SK-N-MC (cell line): Measurements from ENCODE around the gene ADAM21.
"Not testable (repeated sequence)": the region's sequence is repeated elsewhere in the genome, so short reads cannot be mapped to it uniquely, and the experiment has no call there.

ENCODE experiments used
- DNase-seq: peaks from one replicate; pipeline ENCODE4 v3.0.0-alpha.2; 2011; ENCODE audit warnings: low read depth, low spot score
- H3K27ac ChIP-seq: fragments of 200-600 bp; sonication (generic); 2 replicates; pipeline ENCODE4 v1.5.1; 2016; ENCODE audit warnings: mixed run types
- H3K36me3 ChIP-seq: fragments of 200-600 bp; sonication (generic); 2 replicates; pipeline ENCODE4 v1.6.1; 2017; ENCODE audit warnings: antibody characterized with exemption, low read length, mixed read lengths; ENCODE audit not compliant: insufficient read depth
- H3K4me3 ChIP-seq: fragments of 200-600 bp; sonication (generic); 2 replicates; pipeline ENCODE4 v1.5.1; 2016
- H3K9ac ChIP-seq: fragments of 200-600 bp; sonication (generic); 2 replicates; pipeline ENCODE4 v1.8.0; 2017; ENCODE audit warnings: mixed run types, mixed read lengths; ENCODE audit not compliant: insufficient read length
- H3K9me3 ChIP-seq: fragments of 200-600 bp; sonication (generic); 2 replicates; pipeline ENCODE4 v1.6.1; 2017; ENCODE audit warnings: low read depth, mild to moderate bottlenecking, antibody characterized with exemption, low read length, moderate library complexity, mixed read lengths
- EZH2 ChIP-seq: fragments of 200-600 bp; sonication (generic); IDR thresholded peaks from one replicate; pipeline ENCODE4 v1.6.1; 2017; ENCODE audit warnings: antibody characterized with exemption
- FOXP2 ChIP-seq: optimal IDR thresholded peaks from 2 replicates; pipeline ENCODE3; 2011; ENCODE audit warnings: mild to moderate bottlenecking, moderate library complexity; ENCODE audit not compliant: insufficient read depth; ENCODE audit errors: extremely low read length, control extremely low read depth
- POLR2AphosphoS5 ChIP-seq: IDR thresholded peaks from 2 replicates; pipeline ENCODE4 v1.6.1; 2012; ENCODE audit warnings: mild to moderate bottlenecking, low read depth, low read length, borderline replicate concordance

The ADAM21 gene

DNA sequence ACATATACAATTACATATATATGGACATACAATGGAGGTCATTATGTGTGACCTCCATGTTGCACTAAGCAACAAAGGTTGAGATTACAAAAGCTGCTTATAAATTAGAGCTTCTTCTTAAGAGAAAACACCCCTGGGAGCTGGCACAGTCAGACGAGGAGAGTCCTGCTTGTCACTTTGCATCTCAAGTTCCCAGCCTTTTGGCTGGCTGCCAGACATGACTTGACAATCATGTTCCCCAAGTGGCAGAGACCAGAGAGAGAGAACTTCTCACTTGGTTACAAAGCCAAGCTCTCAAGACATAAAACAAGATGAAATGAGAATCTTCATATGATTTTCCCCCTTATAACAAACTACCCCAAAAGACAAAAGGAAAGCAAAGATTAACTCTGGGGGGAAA, 26.6 kb upstream of the ADAM21 start:
- Histone ChIP-seq H3K27ac (no peak overlapping the region), H3K36me3 (no peaks in the 10 kb centered on the region), H3K4me3 (no peak overlapping the region), H3K9me3 (no peaks in the 10 kb centered on the region), H3K9ac (no peak overlapping the region)
- TF ChIP-seq FOXP2 (no peak), EZH2 (no peak), POLR2AphosphoS5 (no peak)
- no peak for DNase-seq

DNA sequence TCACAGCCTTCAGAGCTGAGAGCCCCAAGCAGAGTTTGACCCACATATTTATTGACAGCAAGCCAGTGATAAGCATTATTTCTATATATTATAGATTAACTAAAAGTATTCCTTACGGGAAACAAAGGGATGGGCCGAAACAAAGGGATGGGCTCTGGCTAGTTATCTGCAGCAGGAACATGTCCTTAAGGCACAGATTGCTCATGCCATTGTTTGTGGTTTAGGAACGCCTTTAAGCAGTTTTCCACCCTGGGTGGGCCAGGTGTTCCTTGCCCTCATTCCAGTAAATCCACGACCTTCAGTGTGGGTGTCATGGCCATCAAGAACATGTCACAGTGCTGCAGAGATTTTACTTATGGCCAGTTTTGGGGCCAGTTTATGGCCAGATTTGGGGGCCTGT, 25.4 kb upstream of the ADAM21 start:
- not testable (repeated sequence) for H3K9me3 ChIP-seq, H3K4me3 ChIP-seq, DNase-seq, H3K27ac ChIP-seq, H3K9ac ChIP-seq, H3K36me3 ChIP-seq

DNA sequence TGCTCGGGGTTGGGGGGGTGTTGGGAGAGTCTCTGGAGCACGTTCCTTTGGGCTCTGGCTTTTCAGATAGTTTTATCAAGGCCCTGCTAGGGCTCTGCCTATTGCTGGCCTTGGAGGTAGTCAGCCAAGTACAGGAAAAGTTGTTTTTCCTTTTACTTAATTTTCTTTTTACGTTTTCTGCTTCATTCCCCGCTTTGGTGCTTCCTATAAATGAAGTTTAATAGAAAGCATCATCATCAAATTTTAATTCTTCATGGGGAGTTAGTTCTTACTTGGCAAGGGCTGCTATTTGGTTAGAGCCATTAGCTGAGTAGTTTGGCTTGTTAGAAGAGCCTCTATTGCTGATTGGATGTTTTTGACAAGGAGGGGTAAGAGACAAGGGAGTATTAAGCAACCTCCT, 15.1 kb upstream of the ADAM21 start:
- Histone ChIP-seq H3K36me3 (no peaks in the 10 kb centered on the region), H3K9me3 (no peaks in the 10 kb centered on the region), H3K27ac (no peak overlapping the region), H3K4me3 (no peak overlapping the region), H3K9ac (no peak overlapping the region)
- TF ChIP-seq POLR2AphosphoS5 (no peak), EZH2 (no peak), FOXP2 (no peak)
- DNase-seq: no peak

DNA sequence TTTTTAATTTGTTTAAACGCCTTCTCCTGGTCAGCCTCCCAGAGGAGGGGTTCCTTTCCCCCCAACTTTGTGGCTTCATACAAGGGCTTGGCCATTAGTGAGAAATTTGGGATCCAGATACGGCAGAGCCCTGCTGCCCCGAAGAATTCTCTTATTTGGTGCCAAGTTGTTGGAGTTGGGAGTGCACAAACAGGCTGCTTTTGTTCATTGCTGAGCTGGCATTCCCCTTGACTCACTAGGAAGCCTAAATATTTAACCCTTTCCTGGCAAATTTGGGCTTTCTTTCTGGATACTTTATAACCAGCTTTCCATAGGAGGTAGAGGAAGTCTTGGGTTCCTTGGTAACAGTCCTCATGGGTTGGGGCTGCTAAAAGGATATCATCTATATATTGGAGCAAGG, 10.3 kb upstream of the ADAM21 start:
- Histone ChIP-seq H3K9ac (no peak overlapping the region), H3K36me3 (no peaks in the 10 kb centered on the region), H3K4me3 (no peak overlapping the region), H3K9me3 (no peaks in the 10 kb centered on the region), H3K27ac (no peak overlapping the region)
- no peak for DNase-seq
- TF ChIP-seq POLR2AphosphoS5 (no peak), FOXP2 (no peak), EZH2 (no peak)

DNA sequence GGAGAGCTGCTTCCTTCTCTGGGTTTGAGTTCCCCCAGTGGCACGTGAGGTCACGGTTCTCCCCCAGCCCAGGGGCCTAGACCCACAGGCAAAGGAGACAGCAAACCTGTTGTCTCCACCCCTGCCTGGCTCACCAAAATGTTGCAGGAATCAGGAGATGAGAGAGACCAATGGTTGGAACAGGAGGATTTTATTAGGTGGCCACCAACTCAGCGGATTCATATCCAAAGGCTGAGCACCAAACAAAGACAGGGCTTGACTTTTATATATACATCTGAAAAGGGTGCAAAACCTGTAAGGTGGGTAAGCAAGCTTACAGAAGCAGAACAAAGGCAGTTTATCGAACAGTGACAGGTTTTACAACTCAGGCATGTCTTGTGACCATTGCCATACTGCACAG, 9.2 kb upstream of the ADAM21 start:
- H3K4me3 ChIP-seq: no peak overlapping the region
- no peaks in the 10 kb centered on the region for H3K36me3 ChIP-seq
- H3K27ac ChIP-seq: no peak overlapping the region
- no peak for DNase-seq
- no peak overlapping the region for H3K9ac ChIP-seq
- H3K9me3 ChIP-seq: no peaks in the 10 kb centered on the region
- no peak for TF ChIP-seq POLR2AphosphoS5
- no peak for TF ChIP-seq FOXP2
- TF ChIP-seq EZH2: no peak

DNA sequence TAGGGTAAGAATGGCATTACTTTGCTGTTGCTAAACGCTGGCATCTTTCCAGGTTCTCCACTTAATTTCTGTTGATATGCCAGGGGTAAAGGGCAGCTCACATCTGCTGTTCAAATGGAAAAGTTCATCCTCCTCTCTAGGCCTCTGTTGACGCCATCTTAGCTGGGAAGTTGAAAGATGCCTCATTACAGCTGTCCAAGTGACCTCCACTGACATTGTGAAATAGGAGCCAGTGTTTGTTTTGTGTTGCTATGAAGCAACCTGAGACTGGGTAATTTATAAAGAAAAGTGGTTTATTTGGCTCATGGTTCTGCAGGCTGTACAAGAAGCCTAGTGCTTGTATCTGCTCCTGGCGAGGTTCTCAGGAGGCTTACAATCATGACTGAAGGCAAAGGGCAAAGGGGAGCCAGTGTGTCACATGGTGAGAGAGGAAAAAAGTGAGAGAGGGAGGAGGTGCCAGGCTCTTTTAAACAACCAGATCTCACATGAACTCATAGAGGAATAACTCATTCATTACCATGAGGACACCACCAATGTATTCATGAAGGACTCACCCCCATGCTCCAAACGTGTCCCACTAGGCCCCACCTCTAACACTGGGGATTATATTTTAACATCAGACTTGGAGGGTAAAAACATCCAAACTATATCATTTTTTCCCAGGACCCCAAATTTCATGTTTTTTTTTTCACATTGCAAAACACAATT, 3.2 kb upstream of the ADAM21 start:
- H3K4me3 ChIP-seq: no peak overlapping the region
- no peak for DNase-seq
- no peaks in the 10 kb centered on the region for H3K36me3 ChIP-seq
- no peaks in the 10 kb centered on the region for H3K9me3 ChIP-seq
- H3K9ac ChIP-seq: no peak overlapping the region
- no peak for TF ChIP-seq POLR2AphosphoS5
- no peak for TF ChIP-seq FOXP2
- TF ChIP-seq EZH2: no peak
- no peak overlapping the region for H3K27ac ChIP-seq

DNA sequence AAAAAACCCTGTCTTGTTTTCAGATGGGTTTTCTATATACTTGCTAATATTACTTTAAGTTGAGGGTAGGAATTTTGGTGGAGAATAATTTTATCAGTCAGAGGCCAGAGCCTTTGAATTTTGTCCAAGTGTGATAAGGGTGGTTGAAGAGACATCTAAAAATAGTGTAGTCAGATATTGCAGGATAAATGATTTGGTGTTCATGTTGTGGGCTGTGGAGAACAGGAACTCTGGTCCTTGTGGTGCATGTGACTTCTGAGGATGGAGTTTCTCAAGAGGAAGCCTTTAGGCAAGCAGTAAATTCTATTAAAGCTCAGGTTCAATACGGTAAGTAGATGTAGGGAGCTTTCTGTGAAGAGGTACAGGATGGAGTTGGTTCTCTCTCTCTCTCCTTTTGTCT, 2.8 kb downstream of the ADAM21 start:
- Histone ChIP-seq H3K27ac (no peak overlapping the region), H3K4me3 (no peak overlapping the region), H3K9me3 (no peaks in the 10 kb centered on the region), H3K9ac (no peak overlapping the region), H3K36me3 (no peaks in the 10 kb centered on the region)
- TF ChIP-seq POLR2AphosphoS5 (no peak), EZH2 (no peak), FOXP2 (no peak)
- DNase-seq: no peak

DNA sequence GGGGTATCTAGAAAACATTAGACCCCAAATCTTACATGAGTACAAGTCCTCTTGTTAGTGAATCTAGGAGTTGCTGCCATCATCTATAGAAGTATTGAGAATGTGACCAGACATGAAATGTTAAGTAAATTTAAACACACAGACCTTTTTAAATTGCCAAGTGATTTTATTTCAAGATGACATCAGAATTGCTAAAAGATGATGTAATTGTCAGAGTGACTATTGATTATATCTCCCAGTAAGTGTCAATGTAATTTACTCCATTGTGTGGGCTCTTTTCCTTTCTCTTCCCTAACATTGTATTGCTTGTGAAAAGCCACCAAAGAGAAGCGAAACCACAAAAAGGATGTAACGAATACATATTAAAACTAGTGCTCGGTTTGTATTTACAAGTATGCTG, 16.8 kb downstream of the ADAM21 start:
- no peak for TF ChIP-seq FOXP2
- TF ChIP-seq POLR2AphosphoS5: no peak
- TF ChIP-seq EZH2: no peak
- DNase-seq: no peak
- Histone ChIP-seq H3K36me3 (no peaks in the 10 kb centered on the region), H3K4me3 (no peak overlapping the region), H3K9me3 (no peaks in the 10 kb centered on the region), H3K9ac (no peak overlapping the region), H3K27ac (no peak overlapping the region)

DNA sequence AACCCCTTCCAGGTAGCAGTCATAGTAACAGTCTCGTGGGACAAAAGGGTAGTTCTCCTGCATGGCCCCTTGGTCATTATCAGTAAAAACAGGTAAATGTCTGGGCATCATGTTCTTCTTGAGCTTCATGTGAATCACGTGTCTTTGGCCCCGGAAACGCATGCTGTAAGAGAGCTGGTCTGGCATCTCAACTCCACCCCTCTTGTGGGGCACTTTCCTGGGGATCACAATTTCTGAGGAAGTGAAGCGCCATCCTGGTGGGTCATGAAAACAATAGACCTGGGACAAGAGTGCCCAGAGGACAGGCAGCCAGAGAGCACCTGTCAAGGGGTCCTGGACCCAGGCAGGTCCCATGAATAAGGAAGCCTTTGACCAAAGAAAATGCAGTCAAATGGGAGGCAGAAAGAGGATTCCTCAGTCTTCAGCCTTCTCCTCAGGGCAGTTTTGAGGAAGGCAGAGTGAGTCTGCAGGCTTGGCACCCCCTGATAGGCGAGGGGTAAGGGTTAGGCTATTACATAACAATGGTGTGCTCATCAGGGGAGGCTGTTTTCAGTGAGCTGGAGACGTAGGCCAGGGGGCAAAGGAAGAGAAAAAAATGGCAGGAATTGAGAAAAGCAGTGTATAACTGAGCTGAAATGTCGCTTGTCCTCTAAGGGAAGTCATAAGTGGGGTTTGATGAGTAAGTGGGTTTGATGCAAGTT, 19.0 kb downstream of the ADAM21 start:
- not testable (repeated sequence) for H3K4me3 ChIP-seq

More for the DNA sequence above, 19.0 kb downstream of the ADAM21 start:
- DNase-seq, H3K9ac ChIP-seq, H3K9me3 ChIP-seq, H3K27ac ChIP-seq, H3K36me3 ChIP-seq: not testable (repeated sequence)
